Lower leg skin (tissue), 4 donors: ENCODE data around the gene PAFAH1B2. TPM values are rescaled to one million over a fixed set of nuclear protein-coding genes. Genes with fewer than 3 reads are reported as not detected.
"Not testable (repeated sequence)": the region's sequence is repeated elsewhere in the genome, so short reads cannot be mapped to it uniquely, and the experiment has no call there.

Experiments used
- DNase-seq, 2 donors: peaks; one replicate each; pipeline ENCODE4 v3.0.0-alpha.2; 2019; ENCODE audit warnings: low spot score in 2 of 2
- H3K4me3 ChIP-seq: fragments of 200-600 bp; sonication (generic); 2 replicates; pipeline ENCODE4 v1.5.1; 2017; ENCODE audit warnings: mild to moderate bottlenecking, low read depth; ENCODE audit not compliant: poor library complexity, severe bottlenecking
- CTCF ChIP-seq, 3 donors: fragments of 450-650 bp; IDR thresholded peaks; one replicate each; pipeline ENCODE4 v1.5.1; 2016; ENCODE audit warnings: antibody characterized with exemption in 3 of 3, mild to moderate bottlenecking in 3 of 3, moderate library complexity in 2 of 3
- POLR2A ChIP-seq, 2 donors: fragments of 450-650 bp; IDR thresholded peaks; one replicate each; pipeline ENCODE4 v1.6.1; 2016 to 2017; ENCODE audit warnings: antibody characterized with exemption in 2 of 2, mild to moderate bottlenecking in 1 of 2, moderate library complexity in 1 of 2
- WGBS, 2 donors: methylation state at CpG; one replicate each; pipeline ENCODE4 v1.1.5; 2018; 5-methylcytosine and 5-hydroxymethylcytosine counted together
- intact Hi-C: fragments of 100-400 bp; cut with DNase I; formaldehyde crosslinking; loops from one replicate; pipeline ENCODE4 v1.15.0; 2023; ENCODE audit warnings: low total_unique reads
- total RNA-seq, 4 donors: library from RNA; depleted of rRNA; stranded (reverse); fragments of >200 nt; gene quantifications; one replicate each; pipeline ENCODE4 v1.1.0, GENCODE V29; 2016

The PAFAH1B2 gene
- total RNA-seq, 4 donors from 2014 or later = 49.1 to 72.4 (median 62.5) TPM

DNA sequence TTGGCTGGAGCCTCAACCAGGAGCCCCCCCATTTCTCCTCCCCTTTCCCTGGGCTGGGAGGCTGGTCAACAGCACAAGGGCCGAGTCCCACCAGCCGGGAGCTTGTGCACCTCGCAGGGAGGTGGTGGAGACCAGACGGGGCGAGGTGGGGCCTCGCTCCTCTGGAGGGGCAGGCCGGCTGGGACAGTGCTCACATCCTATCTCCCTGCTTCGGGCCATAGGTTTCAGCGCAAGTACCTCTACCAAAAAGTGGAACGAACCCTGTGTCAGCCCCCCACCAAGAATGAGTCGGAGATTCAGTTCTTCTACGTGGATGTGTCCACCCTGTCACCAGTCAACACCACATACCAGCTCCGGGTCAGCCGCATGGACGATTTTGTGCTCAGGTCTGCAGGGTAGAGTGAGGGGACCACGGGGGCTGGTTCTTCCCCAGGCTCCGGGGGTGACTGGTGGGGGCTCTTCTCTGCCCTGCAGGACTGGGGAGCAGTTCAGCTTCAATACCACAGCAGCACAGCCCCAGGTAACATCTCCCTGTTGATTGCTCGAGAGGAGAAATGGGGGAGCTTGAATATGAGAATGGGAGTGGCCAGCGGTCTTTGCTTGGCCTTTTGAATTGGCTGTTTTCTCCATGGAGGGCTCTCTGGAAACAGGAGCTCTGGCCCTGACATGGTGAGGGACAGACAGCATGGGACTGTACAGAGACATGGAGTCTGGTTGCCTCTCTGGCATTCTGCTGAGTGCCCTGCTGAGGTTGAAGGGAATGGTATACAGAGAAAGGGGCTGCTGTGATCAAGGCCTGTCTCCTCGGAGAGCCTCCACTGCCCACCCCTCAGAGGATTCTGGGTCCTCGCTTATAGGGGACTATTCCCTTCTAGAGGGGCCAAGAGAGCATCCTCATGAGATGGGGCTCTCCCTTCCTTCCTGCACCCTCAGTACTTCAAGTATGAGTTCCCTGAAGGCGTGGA, 37.8 kb downstream of the PAFAH1B2 start:
- intact Hi-C loops = no loop called here
- 87 to 94% methylated on average over 13 to 22 of the region's 22 CpGs for WGBS, 2 donors
- TF ChIP-seq POLR2A (IDR thresholded peaks at IDR 0.05) (no peak), CTCF (IDR thresholded peaks at IDR 0.05) (no peak)
- peak in 1 of 2 donors; percentile 78 for DNase-seq
- no peak overlapping the region for H3K4me3 ChIP-seq

GRCh38 chr11:117182551-117182935, 38.5 kb downstream of the PAFAH1B2 start:
- no peak overlapping the region for H3K4me3 ChIP-seq
- TF ChIP-seq POLR2A (IDR thresholded peaks at IDR 0.05) (no peak), CTCF (IDR thresholded peaks at IDR 0.05) (no peak)
- WGBS, 2 donors = 91 to 96% methylated on average over 10 of the region's 10 CpGs
- peak in 1 of 2 donors; percentile 72 for DNase-seq
- intact Hi-C loops = no loop called here

DNA sequence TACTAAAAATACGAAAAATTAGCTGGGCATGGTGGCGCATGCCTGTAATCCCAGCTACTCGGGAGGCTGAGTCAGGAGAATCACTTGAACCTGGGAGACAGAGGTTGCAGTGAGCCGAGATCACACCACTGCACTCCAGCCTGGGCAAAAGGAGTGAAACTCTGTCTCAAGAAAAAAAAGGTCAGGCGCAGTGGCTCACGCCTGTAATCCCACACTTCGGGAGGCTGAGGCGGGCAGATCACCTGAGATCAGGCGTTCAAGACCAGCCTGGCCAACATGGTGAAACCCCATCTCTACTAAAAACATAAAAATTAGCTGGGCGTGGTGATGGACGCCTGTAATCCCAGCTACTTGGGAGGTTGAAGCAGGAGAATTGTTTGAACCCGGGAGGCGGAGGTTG, 39.1 kb downstream of the PAFAH1B2 start:
- DNase-seq = peak in 1 of 2 donors; percentile 18
- H3K4me3 ChIP-seq, intact Hi-C loops: not testable (repeated sequence)
- 88 to 91% methylated on average over 13 of the region's 13 CpGs for WGBS, 2 donors

- intact Hi-C loops = no loop called here
- no peak overlapping the region for H3K4me3 ChIP-seq
- TF ChIP-seq CTCF (IDR thresholded peaks at IDR 0.05) (no peak), POLR2A (IDR thresholded peaks at IDR 0.05) (no peak)
- WGBS, 2 donors = 70 to 72% methylated on average over 11 of the region's 11 CpGs
- DNase-seq = peak in 1 of 2 donors; percentile 79
Observed at GRCh38 chr11:117183724-117184349, 39.8 kb downstream of the PAFAH1B2 start.

DNA sequence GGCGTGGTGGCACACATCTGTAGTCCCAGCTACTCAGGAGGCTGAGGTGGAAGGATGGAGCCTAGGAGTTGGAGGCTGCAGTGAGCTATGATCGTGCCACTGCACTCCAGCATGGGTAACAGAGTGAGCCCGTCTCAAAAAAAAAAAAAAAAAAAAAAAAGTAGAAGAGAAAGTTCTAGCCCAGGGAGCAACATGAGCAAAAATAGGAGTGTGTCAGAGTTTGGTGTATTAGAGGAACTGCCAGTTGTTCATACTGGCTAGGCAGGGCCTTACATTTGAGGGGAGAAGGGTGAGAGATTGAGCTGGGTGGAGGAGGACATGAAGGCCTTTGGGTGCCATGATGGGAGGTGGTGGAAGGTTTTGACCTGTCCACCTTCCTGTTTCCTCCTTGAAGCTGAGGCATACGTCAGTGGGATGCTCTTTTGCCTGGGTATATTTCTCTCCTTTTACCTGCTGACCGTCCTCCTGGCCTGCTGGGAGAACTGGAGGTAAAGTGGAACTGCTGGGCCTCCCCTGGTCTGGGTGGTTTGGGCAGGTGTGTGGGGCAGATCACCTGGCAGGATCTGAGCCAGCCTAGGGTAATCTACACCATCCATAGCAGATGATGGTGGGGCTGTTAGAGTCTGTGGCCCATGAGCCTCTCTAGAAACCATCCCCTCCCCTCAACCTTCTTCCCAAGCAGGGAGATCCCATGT, 41.8 kb downstream of the PAFAH1B2 start:
- peak in 1 of 2 donors; percentile 68 for DNase-seq
- intact Hi-C loops = no loop called here

More for the DNA sequence above, 41.8 kb downstream of the PAFAH1B2 start:
- WGBS, 2 donors = 79 to 85% methylated on average over 5 of the region's 5 CpGs
- no peak overlapping the region for H3K4me3 ChIP-seq
- TF ChIP-seq POLR2A (IDR thresholded peaks at IDR 0.05) (no peak), CTCF (IDR thresholded peaks at IDR 0.05) (no peak)
